ENCODE results near the gene GLIPR1L2.

GLIPR1L2 gene

DNA sequence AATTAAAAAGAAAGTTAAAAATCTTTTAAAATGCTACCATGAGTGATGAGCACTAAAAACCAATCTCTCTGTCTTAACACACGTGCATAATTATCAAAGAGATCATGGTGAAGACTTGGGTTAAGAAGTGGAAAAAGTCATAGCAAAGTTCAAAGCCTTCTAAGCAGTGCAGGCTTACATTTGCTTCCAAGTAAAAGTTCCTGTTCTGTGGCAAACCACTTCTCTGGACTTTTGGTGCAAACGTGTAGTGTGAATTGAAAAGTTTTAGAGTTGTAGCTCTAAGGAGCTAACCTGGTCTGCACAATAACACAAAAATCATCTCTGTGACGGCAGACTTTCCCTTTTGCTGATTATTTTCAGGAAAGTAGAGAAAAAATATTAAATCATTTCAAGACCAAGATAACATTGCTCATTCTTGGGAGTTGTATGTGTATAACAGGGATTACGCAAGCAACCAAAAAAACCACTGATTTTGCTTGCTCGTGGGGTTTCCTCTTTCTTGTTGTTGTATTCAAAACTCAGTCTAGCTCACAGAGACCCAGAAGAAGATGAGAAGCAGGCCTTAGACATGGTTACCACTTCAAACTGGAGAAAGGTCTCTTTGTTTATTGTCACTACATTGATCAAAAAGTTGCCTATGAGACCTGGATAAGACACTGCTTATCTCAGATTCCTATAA, 87.4 kb downstream of the GLIPR1L2 start:
- no peak for DNase-seq (ENCODE audit: low read depth)

- peak; percentile 48 for DNase-seq (ENCODE audit: low read depth)
Measured at GRCh38 chr12:75479963-75480461, 89.1 kb downstream of the GLIPR1L2 start.

- peak; percentile 97 for DNase-seq (ENCODE audit: low read depth)
Measured at GRCh38 chr12:75480469-75480949, 89.6 kb downstream of the GLIPR1L2 start, which contains the start of gene GLIPR1. TSS of gene GLIPR1 (plus strand) at chr12:75480755. CDS start at chr12:75480881, 126 bp downstream.

GRCh38 chr12:75481013-75481705, 90.3 kb downstream of the GLIPR1L2 start:
- peak; percentile 30 for DNase-seq (ENCODE audit: low read depth)

DNA sequence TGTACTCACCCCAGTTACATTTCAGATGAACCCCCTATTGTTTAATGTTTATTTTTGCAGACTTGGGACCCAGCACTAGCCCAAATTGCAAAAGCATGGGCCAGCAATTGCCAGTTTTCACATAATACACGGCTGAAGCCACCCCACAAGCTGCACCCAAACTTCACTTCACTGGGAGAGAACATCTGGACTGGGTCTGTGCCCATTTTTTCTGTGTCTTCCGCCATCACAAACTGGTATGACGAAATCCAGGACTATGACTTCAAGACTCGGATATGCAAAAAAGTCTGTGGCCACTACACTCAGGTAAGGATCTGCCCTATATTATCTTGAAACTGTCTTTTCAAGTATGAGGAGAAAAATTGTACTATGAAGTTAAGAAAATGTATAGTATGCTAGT, 90.9 kb downstream of the GLIPR1L2 start:
- DNase-seq (ENCODE audit: low read depth), result peak; percentile 59
